ENCODE data around the gene MTF2.

The MTF2 gene

DNA sequence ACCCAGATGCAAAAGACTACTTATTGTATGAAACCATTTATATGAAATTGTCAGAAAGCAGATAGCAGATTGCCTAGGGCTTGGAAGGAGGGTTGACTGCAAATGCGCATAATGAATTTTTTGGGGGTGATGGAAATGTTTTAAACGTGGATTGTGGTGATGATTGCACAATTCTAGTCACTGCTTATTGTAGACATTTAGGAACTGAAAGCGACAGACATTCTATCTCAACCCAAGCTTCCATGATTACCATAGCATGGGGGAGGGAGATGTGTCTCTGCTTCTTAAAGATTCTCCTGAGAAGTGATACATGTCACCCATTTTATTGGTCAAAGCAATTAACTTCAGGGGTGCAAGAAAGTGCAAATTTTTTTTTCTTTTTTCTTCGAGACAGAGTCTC lies 2.8 kb upstream of the MTF2 start:
- no peaks in the 10 kb centered on the region for H3K36me3 Mint-ChIP-seq

DNA sequence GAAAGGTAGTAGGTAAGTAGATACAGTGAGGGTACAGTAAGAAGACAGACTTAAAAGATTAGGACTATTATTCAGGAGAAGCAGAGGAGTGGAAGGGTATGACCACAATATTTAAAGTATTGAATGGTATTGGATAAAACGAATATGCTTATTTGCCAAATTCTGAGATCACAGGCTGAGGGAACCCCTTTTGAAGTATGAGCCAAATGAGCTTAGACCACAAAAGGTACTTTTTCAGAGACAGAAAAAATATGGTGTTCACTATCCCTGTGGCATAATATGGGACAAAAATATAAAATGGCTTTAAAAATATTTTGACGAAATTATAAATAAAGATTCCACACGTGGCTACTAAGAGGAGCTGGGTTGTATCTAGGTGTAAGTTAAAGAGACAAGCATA lies 880 bp upstream of the MTF2 start:
- no peaks in the 10 kb centered on the region for H3K27me3 Mint-ChIP-seq
- H3K9me3 Mint-ChIP-seq: no peaks in the 10 kb centered on the region
- peak overlapping the region; percentile 93 for H3K27ac Mint-ChIP-seq
- H3K4me1 Mint-ChIP-seq: peaks cover 37% of the 10 kb centered on the region
- no peak for ATAC-seq
- H3K36me3 Mint-ChIP-seq: peaks cover 7% of the 10 kb centered on the region
- H3K4me3 Mint-ChIP-seq: peak overlapping the region; percentile 92

More for the DNA sequence above, 2.8 kb upstream of the MTF2 start:
- H3K27me3 Mint-ChIP-seq: no peaks in the 10 kb centered on the region
- no peak overlapping the region for H3K4me3 Mint-ChIP-seq
- H3K4me1 Mint-ChIP-seq: peaks cover 30% of the 10 kb centered on the region
- no peaks in the 10 kb centered on the region for H3K9me3 Mint-ChIP-seq
- ATAC-seq: no peak
- H3K27ac Mint-ChIP-seq: no peak overlapping the region

DNA sequence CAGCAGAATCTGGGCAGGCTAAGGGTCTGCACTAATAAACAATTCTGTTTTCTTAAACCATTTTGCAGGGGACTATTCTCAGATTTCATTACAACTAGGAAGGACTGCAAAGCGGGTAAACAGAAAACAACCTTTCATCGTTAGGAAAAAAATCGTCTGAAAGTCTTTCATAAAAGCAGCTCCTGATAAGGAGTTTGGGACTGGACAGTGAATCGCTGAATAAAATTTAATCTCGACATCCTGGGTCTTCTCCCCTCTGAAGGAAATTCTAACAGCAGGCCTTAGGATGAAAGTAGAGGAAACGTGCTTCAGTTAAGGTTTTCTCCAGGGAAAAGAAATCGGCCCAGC lies 471 bp upstream of the MTF2 start:
- H3K4me3 Mint-ChIP-seq: peak overlapping the region; percentile 92
- H3K4me1 Mint-ChIP-seq: peaks cover 40% of the 10 kb centered on the region
- no peak for ATAC-seq
- no peaks in the 10 kb centered on the region for H3K27me3 Mint-ChIP-seq
- no peaks in the 10 kb centered on the region for H3K9me3 Mint-ChIP-seq
- peak overlapping the region; percentile 93 for H3K27ac Mint-ChIP-seq
- H3K36me3 Mint-ChIP-seq: peaks cover 11% of the 10 kb centered on the region

DNA sequence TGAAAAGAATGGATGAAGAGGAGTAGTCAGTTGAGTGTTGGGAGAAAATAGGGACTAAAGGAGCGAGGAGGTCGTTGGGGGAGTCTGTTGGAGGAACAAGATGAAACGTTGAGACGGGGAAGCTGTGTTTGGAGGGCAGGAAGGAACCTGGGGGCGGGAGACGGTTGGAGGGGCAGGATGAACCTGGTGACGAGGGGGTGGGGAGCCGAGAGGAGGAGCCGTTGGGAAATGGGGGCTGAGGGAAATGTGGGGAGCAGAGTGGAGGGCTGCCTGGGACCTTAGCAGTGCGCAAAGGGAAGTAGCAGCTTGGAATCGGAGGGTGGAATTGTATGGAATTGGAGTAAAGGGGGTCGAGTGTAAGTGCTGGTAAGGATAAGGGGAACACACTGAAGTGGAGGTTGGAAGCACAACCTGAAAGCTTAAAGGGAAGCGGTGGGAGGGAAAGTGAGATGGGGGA lies 630 bp downstream of the MTF2 start:
- peaks cover 47% of the 10 kb centered on the region for H3K4me1 Mint-ChIP-seq
- H3K9me3 Mint-ChIP-seq: no peaks in the 10 kb centered on the region
- H3K36me3 Mint-ChIP-seq: peaks cover 21% of the 10 kb centered on the region
- no peak for ATAC-seq
- H3K27ac Mint-ChIP-seq: peak overlapping the region; percentile 93
- H3K27me3 Mint-ChIP-seq: no peaks in the 10 kb centered on the region
- peak overlapping the region; percentile 92 for H3K4me3 Mint-ChIP-seq

DNA sequence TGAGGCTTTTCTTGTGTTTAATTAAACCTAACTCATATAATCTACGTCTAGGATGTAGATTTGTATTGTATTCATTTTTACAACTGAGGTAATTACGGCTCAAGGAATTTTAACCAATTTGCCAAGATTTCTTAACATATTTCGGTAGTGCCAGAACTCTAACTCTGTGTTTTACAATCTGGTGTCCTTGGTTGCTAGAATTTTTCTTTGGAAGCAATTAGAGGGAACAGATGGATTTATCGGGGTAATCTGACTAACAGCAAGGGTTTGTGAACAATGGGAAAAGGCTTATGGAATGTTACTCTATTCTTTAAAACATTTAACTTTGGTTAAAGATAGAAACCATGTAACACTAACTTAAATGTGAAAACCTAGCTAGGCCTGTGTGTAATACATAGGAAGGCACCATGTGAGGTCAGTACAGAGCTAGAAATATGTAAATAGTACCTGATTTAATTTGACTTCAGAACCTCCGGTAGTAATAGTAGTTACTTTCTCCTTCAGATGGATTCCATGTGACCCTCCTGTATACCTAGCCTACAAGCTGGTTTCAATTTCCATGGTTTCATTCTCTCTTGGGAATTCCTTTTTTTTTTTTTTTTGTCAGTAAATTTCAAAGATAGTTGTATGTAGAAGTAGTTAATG lies 1.2 kb downstream of the MTF2 start:
- peak; percentile 67 for ATAC-seq
- H3K4me1 Mint-ChIP-seq: peaks cover 49% of the 10 kb centered on the region
- peak overlapping the region; percentile 92 for H3K4me3 Mint-ChIP-seq
- H3K27ac Mint-ChIP-seq: peak overlapping the region; percentile 93
- no peaks in the 10 kb centered on the region for H3K9me3 Mint-ChIP-seq
- no peaks in the 10 kb centered on the region for H3K27me3 Mint-ChIP-seq
- H3K36me3 Mint-ChIP-seq: peaks cover 25% of the 10 kb centered on the region

DNA sequence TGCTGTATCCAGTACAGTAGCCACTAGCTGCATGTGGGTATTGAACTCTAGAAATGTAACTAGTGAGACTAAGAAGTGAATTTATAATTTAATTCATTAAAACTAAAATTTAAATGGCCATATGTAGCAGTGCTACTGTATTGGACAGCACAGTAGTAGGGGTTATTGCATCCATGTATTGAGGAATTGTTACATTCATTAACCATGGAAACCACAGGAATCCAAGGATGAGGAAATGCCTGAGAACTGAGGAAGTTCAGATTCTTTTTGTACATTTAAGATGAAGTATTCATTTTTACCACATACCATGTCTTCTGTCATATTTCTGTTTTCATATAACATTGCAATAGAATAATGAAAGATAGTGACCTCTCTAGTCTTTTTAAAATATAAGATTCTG lies 2.6 kb downstream of the MTF2 start:
- H3K36me3 Mint-ChIP-seq: peaks cover 40% of the 10 kb centered on the region
- H3K9me3 Mint-ChIP-seq: no peaks in the 10 kb centered on the region
- peak overlapping the region; percentile 43 for H3K4me3 Mint-ChIP-seq
- H3K27me3 Mint-ChIP-seq: no peaks in the 10 kb centered on the region
- H3K4me1 Mint-ChIP-seq: peaks cover 63% of the 10 kb centered on the region
- no peak overlapping the region for H3K27ac Mint-ChIP-seq
- no peak for ATAC-seq

DNA sequence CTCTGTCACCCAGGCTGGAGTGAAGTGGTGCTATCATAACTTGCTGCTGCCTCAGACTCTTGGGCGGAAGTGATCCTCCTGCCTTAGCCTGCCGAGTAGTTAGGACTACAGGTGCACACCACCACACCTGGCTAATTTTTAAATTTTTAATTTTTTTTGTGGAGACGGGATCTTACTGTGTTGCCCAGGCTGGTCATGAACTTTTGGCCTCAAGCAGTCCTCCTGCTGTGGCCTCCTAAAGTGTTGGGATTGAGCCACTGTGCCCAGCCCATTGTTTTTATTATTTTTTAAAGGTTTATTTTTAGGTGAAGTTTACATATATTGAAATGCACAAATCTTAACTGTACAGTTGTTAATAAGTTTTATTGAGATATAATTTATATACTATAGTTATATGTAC lies 3.2 kb downstream of the MTF2 start:
- Mint-ChIP-seq H3K27me3 (no peaks in the 10 kb centered on the region), H3K4me3 (no peak overlapping the region), H3K27ac (no peak overlapping the region), H3K36me3 (peaks cover 46% of the 10 kb centered on the region), H3K9me3 (no peaks in the 10 kb centered on the region), H3K4me1 (peaks cover 64% of the 10 kb centered on the region)
- ATAC-seq: no peak

DNA sequence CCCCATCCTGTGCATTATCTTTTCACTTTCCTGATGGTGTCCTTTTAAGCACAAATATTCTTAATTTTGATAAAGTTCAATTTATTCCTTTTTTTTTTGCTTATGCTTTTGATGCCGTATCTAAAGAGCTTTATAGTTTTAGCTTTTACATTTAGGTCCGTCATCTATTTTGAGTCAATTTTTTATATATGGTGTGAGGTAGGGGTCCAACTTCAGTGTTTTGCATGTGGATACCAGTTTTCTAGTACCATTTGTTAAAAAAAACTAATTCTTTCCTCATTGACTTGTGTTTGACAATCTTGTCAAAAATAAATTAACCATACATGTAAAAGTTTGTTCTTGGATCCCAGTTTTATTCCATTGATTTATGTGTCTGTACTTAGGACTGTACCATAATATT lies 4.9 kb downstream of the MTF2 start:
- no peaks in the 10 kb centered on the region for H3K27me3 Mint-ChIP-seq
- ATAC-seq: no peak
- H3K4me3 Mint-ChIP-seq: no peak overlapping the region
- peaks cover 61% of the 10 kb centered on the region for H3K4me1 Mint-ChIP-seq
- H3K9me3 Mint-ChIP-seq: no peaks in the 10 kb centered on the region
- H3K27ac Mint-ChIP-seq: no peak overlapping the region
- H3K36me3 Mint-ChIP-seq: peaks cover 46% of the 10 kb centered on the region

DNA sequence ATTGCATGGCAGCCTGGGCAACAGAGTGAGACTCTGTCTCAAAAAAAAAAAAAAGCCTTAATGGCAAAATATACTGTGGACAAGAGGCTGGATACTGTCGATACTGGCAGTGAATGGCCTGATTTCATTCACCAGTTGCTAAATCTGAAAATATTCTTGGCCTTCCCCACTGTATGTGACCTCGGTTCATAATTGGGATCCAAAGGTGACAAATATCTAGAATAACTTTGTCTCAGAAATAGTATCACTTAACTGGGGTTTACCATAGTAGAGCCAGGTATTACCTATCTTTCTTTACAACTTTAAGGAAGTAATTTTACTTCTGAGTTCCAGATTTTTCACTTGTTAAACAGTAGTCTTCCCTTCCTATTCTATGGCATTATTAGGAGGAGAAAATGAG lies 8.4 kb downstream of the MTF2 start:
- H3K27ac Mint-ChIP-seq: peak overlapping the region; percentile 17
- no peak for ATAC-seq

DNA sequence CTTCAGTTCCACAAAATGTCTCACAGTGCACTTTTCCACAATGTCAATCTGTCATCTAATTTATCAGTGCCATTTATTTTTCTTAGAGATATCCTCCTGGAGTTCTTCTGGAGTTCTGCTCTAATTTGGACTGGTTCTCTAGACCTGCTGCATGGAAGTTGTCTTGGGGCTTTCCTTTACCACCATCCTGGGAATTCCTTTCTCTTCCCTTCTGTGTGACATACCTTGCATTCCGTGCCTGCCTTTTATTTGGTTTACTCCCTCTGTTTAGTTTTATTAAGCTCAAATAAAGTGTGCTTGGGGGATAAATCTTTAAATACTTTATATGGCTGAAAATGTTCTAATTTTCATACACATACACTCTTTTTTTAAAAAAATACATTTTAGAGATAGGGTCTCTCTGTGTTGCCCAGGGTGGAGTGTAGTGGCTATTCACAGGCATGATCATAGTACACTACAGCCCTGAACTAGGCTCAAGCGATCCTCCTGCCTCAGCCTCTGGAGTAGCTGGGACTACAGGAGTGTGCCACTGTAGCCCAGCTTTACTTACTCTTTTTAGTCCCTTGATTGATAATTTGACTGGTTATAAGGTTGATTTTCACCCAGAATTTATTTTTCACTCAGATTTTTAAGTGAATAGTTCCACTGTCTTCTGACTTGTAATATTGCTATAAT lies 14.4 kb downstream of the MTF2 start:
- ATAC-seq: no peak
- H3K9me3 Mint-ChIP-seq: no peaks in the 10 kb centered on the region
- H3K4me1 Mint-ChIP-seq: peaks cover 72% of the 10 kb centered on the region
- no peak overlapping the region for H3K4me3 Mint-ChIP-seq
- peaks cover 30% of the 10 kb centered on the region for H3K36me3 Mint-ChIP-seq
- H3K27ac Mint-ChIP-seq: peak overlapping the region; percentile 53
- no peaks in the 10 kb centered on the region for H3K27me3 Mint-ChIP-seq

More for the DNA sequence above, 8.4 kb downstream of the MTF2 start:
- no peak overlapping the region for H3K4me3 Mint-ChIP-seq
- no peaks in the 10 kb centered on the region for H3K9me3 Mint-ChIP-seq
- peaks cover 65% of the 10 kb centered on the region for H3K36me3 Mint-ChIP-seq
- H3K27me3 Mint-ChIP-seq: no peaks in the 10 kb centered on the region
- H3K4me1 Mint-ChIP-seq: peaks cover 59% of the 10 kb centered on the region

DNA sequence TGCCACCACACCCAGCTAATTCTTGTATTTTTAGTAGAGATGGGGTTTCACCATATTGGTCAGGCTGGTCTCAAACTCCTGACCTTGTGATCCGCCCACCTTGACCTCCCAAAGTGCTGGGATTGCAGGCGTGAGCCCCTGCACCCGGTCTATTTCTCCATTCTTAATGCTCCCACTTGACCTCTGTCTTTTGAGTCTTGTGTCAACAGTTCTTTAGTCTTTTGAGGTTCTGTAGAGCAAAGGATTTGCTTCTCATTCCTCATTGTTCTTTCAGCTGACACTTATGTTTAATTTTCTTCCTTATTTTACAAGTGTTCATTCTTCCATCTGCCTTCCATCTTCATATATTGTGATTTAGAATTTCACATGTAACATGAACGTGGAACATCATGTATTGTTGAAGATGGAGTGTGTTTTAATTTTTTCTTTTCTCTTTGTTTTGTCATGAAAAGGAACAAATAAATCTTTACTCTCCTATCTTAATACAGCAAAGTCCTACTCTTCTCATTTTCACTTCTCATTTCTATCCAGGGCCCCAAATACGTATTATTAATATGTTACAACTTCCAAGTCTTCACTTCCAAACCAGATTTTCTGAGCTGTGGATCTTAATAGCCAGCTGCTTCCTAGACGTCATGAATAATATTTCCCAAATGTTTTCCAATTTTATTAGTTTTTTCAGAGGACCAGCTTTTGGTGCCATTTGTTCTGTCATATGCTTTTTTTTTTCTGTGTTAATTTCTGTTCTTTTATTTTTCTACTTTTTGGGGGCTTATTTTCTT lies 16.9 kb downstream of the MTF2 start:
- Mint-ChIP-seq H3K9me3 (no peaks in the 10 kb centered on the region), H3K36me3 (peaks cover 17% of the 10 kb centered on the region), H3K27me3 (no peaks in the 10 kb centered on the region), H3K4me3 (no peak overlapping the region), H3K4me1 (peaks cover 83% of the 10 kb centered on the region), H3K27ac (peak overlapping the region; percentile 46)
- ATAC-seq: no peak

DNA sequence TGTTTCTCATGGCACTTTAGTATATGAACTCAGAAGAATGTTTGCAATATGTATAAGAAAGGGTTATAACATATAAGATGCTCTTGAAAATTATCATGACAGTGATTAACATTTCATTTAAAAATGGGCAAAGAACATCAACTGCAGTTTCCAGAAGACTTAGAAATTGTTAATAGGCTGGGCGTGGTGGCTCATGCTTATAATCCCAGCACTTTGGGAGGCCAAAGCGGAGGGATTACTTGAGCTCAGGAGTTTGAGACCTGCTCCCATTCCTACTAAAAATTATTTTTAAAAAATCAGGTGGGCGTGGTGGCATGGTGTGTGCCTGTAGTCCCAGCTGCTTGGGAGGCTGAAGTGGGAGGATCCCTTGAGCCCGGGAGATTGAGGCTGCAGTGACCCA lies 23.1 kb downstream of the MTF2 start:
- Mint-ChIP-seq H3K27me3 (no peaks in the 10 kb centered on the region), H3K4me3 (no peak overlapping the region), H3K36me3 (peaks cover 43% of the 10 kb centered on the region), H3K27ac (peak overlapping the region; percentile 73), H3K9me3 (peaks cover 5% of the 10 kb centered on the region), H3K4me1 (peaks cover 59% of the 10 kb centered on the region)
- no peak for ATAC-seq

DNA sequence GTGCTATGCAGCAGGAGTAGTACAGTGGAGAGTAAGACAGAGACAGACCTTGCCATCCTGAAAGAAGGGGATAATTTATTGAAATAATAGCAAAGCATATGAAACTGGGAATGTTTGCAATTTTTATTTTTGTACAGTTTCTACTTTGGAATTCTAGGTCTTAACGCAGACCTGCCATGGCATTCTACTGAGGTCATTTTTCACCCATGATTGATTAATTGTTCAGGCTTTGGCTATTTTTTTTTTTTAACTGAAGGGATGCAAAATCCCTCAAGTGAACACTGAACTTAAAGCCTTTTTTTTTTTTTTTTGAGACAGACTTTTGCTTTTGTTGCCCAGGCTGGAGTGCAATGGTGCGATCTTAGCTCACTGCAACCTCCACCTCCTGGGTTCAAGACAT lies 27.1 kb downstream of the MTF2 start:
- Mint-ChIP-seq H3K27ac (no peak overlapping the region), H3K9me3 (peaks cover 12% of the 10 kb centered on the region), H3K27me3 (no peaks in the 10 kb centered on the region), H3K4me3 (no peak overlapping the region), H3K36me3 (peaks cover 61% of the 10 kb centered on the region), H3K4me1 (peaks cover 35% of the 10 kb centered on the region)
- no peak for ATAC-seq

DNA sequence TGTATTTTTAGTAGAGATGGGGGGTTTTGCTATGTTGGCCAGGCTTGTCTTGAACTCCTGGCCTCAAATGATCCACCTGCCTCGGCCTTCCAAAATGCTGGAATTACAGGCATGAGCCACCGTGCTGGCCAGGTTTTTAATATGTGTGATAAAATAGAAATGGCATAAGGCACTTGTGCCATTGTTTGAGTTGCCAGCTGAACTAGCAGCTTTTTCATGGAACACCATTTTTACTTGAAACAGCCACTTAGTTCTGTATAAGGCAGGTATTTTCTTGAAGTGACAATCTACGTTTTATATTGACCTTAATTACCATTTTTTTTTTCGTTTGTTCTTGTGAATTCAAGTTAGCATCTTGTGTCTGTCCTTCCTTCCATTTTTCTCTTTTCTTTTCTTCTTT lies 28.3 kb downstream of the MTF2 start:
- H3K4me1 Mint-ChIP-seq: peaks cover 36% of the 10 kb centered on the region
- H3K27ac Mint-ChIP-seq: no peak overlapping the region
- no peak for ATAC-seq
- no peaks in the 10 kb centered on the region for H3K27me3 Mint-ChIP-seq
- H3K4me3 Mint-ChIP-seq: no peak overlapping the region
- peaks cover 59% of the 10 kb centered on the region for H3K36me3 Mint-ChIP-seq
- H3K9me3 Mint-ChIP-seq: peaks cover 12% of the 10 kb centered on the region

DNA sequence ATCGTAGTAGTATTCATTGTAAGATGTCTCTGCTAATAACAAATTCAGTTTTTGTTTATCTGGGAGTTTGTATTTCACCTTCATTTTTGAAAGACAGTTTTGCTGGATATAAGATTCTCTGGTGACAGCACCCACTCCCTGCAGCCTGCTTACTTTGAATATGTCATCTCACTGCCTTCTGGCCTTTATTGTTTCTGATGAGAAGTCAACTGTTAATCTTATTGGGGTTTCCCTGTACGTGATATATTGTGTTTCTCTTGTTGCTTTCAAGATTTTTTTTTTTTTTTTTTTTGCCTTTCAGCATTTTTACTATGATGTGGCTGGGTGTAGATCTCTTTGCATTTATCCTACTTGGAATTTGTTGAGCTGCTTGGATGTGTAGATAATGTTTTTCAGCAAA lies 29.3 kb downstream of the MTF2 start:
- H3K4me1 Mint-ChIP-seq: peaks cover 31% of the 10 kb centered on the region
- H3K27me3 Mint-ChIP-seq: no peaks in the 10 kb centered on the region
- H3K9me3 Mint-ChIP-seq: peaks cover 12% of the 10 kb centered on the region
- H3K4me3 Mint-ChIP-seq: no peak overlapping the region
- H3K36me3 Mint-ChIP-seq: peaks cover 62% of the 10 kb centered on the region
- no peak for ATAC-seq
- H3K27ac Mint-ChIP-seq: no peak overlapping the region

DNA sequence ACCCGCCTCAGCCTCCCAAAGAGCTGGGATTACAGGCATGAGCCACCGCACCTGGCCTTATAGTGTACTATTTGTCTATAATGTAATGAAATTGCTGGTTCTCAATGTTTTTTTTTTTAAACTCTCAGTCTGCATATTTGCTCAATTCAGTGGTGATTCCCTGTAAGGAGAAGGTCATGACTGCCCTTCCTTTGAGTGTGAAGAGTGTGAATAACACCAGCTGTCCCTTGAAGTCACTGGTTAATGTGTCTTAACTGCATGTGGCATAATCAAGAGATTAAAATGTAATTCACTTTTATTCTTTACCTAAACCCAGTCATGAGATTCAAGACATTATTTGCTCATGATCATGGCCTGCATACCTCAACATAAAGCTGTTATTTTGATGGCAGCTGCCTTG lies 30.5 kb downstream of the MTF2 start:
- Mint-ChIP-seq H3K27me3 (no peaks in the 10 kb centered on the region), H3K27ac (no peak overlapping the region), H3K4me1 (peaks cover 31% of the 10 kb centered on the region), H3K9me3 (peaks cover 12% of the 10 kb centered on the region), H3K36me3 (peaks cover 51% of the 10 kb centered on the region), H3K4me3 (no peak overlapping the region)
- ATAC-seq: no peak
